HEK293 (cell line): ENCODE data around the gene ZBTB20.

Source experiments
- BCL11A ChIP-seq: fragments of 450-650 bp; formaldehyde crosslinking; IDR thresholded peaks from 2 replicates; pipeline ENCODE4 v1.5.1; 2016; ENCODE audit warnings: low read depth, missing biosample characterization, missing genetic modification characterization
- CTCF ChIP-seq: fragments of 450-650 bp; formaldehyde crosslinking; IDR thresholded peaks from 2 replicates; pipeline ENCODE4 v1.5.1; 2016; ENCODE audit warnings: missing biosample characterization, missing genetic modification characterization
- ZNF138 ChIP-seq: fragments of 450-650 bp; formaldehyde crosslinking; IDR thresholded peaks from 2 replicates; pipeline ENCODE4 v1.5.1; 2016; ENCODE audit warnings: missing biosample characterization, missing genetic modification characterization, borderline replicate concordance
- ZNF155 ChIP-seq: fragments of 450-650 bp; formaldehyde crosslinking; IDR thresholded peaks from 2 replicates; pipeline ENCODE4 v1.5.1; 2016; ENCODE audit warnings: missing biosample characterization, missing genetic modification characterization
- ZNF211 ChIP-seq: fragments of 450-650 bp; formaldehyde crosslinking; IDR thresholded peaks from 2 replicates; pipeline ENCODE4 v1.5.1; 2016; ENCODE audit warnings: low read depth, missing biosample characterization, missing genetic modification characterization
- ZNF692 ChIP-seq: fragments of 450-650 bp; formaldehyde crosslinking; IDR thresholded peaks from 2 replicates; pipeline ENCODE4 v1.5.1; 2016; ENCODE audit warnings: missing biosample characterization, missing genetic modification characterization
- ZSCAN16 ChIP-seq: fragments of 450-650 bp; formaldehyde crosslinking; IDR thresholded peaks from 2 replicates; pipeline ENCODE4 v1.5.1; 2016; ENCODE audit warnings: missing biosample characterization, missing genetic modification characterization

- TF ChIP-seq ZNF692 (tag by site-specific recombination) (no peak), ZNF155 (no peak), CTCF (tag by site-specific recombination) (no peak), ZNF138 (tag by site-specific recombination) (no peak), ZNF211 (tag by site-specific recombination) (no peak), ZSCAN16 (tag by site-specific recombination) (no peak), BCL11A (no peak)
These were observed 666.6 kb downstream of the ZBTB20 start for GRCh38 chr3:114480442-114480841.
